Stimulated activated naive CD8-positive, alpha-beta T cell treated with anti-CD3 and anti-CD28 coated beads, Interleukin-15, Interleukin-2, amounts not matched to agents 100 U/mL and 50 U/mL, for 24 hours (primary cell): ENCODE data around the gene FBXO30.
A peak's percentile ranks its signal among the peaks of the same experiment; 100 is the strongest.

Experiments
- ATAC-seq: fragments of 150-1000 bp; cut with Tn5 transposase; one replicate; pipeline ENCODE4 v1.10.0; 2021
- DNase-seq: peaks from one replicate; pipeline ENCODE4 v3.0.0; 2021

The FBXO30 gene

GRCh38 chr6:145814501-145815308, at the start of gene FBXO30:
TSS of gene FBXO30 (minus strand) at chr6:145814795. CDS start at chr6:145806405, 8,390 bp downstream.
- ATAC-seq: peak; percentile 91

GRCh38 chr6:145863988-145864616, 49.5 kb upstream of the FBXO30 start:
- no peak for DNase-seq
- ATAC-seq: no peak

More at GRCh38 chr6:145814501-145815308, at the start of gene FBXO30:
- DNase-seq: peak; percentile 87

- DNase-seq (no peak), ATAC-seq (no peak)
Observed at GRCh38 chr6:145863366-145863765, 48.8 kb upstream of the FBXO30 start.

- no peak for DNase-seq
- no peak for ATAC-seq
Observed at GRCh38 chr6:145860562-145860961, 46.0 kb upstream of the FBXO30 start.

- no peak for DNase-seq
- no peak for ATAC-seq
Observed at GRCh38 chr6:145850671-145851070, 36.1 kb upstream of the FBXO30 start.

GRCh38 chr6:145848541-145848940, 33.9 kb upstream of the FBXO30 start:
- DNase-seq: no peak
- no peak for ATAC-seq

GRCh38 chr6:145845557-145845956, 31.0 kb upstream of the FBXO30 start:
- ATAC-seq (no peak), DNase-seq (no peak)

- DNase-seq: no peak
- no peak for ATAC-seq
Observed at GRCh38 chr6:145844933-145845540, 30.4 kb upstream of the FBXO30 start.

GRCh38 chr6:145842693-145843546, 28.3 kb upstream of the FBXO30 start:
- DNase-seq (no peak), ATAC-seq (no peak)

- no peak for ATAC-seq
Observed at GRCh38 chr6:145841668-145842067, 27.1 kb upstream of the FBXO30 start.

GRCh38 chr6:145839653-145840052, 25.1 kb upstream of the FBXO30 start:
- no peak for DNase-seq
- no peak for ATAC-seq

More at GRCh38 chr6:145841668-145842067, 27.1 kb upstream of the FBXO30 start:
- DNase-seq: no peak

- no peak for DNase-seq
- no peak for ATAC-seq
Observed at GRCh38 chr6:145838305-145838704, 23.7 kb upstream of the FBXO30 start.

- DNase-seq: no peak
- no peak for ATAC-seq
Observed at GRCh38 chr6:145836772-145837171, 22.2 kb upstream of the FBXO30 start.

GRCh38 chr6:145836170-145836569, 21.6 kb upstream of the FBXO30 start:
- no peak for DNase-seq
- peak; percentile 59 for ATAC-seq

- ATAC-seq (no peak), DNase-seq (no peak)
Observed at GRCh38 chr6:145830612-145831011, 16.0 kb upstream of the FBXO30 start.

- ATAC-seq: no peak
- no peak for DNase-seq
Observed at GRCh38 chr6:145829950-145830349, 15.4 kb upstream of the FBXO30 start.

- no peak for DNase-seq
- ATAC-seq: no peak
Observed at GRCh38 chr6:145829102-145829501, 14.5 kb upstream of the FBXO30 start.

- DNase-seq (no peak), ATAC-seq (no peak)
Observed at GRCh38 chr6:145824344-145824743, 9.7 kb upstream of the FBXO30 start.

- no peak for DNase-seq
- peak; percentile 90 for ATAC-seq
Observed at GRCh38 chr6:145823328-145823944, 8.8 kb upstream of the FBXO30 start.

- DNase-seq (no peak), ATAC-seq (no peak)
Observed at GRCh38 chr6:145822456-145822855, 7.9 kb upstream of the FBXO30 start.

- peak; percentile 41 for ATAC-seq
- no peak for DNase-seq
Observed at GRCh38 chr6:145819994-145820393, 5.4 kb upstream of the FBXO30 start.

- ATAC-seq: no peak
- DNase-seq: no peak
Observed at GRCh38 chr6:145818796-145819195, 4.2 kb upstream of the FBXO30 start.
